ENCODE measurements around the gene SEM1.

- TF ChIP-seq CTCF (conservative IDR thresholded peaks at IDR 0.05; ENCODE audit: low read depth, low read length) (no peak), EZH2 (IDR thresholded peaks at IDR 0.05; ENCODE audit: low read length, unreplicated experiment) (no peak)
Measured at GRCh38 chr7:96747418-96747940, 37.8 kb upstream of the SEM1 start.

All from PC-3 (cell line).